Central memory CD8-positive, alpha-beta T cell (primary cell): ENCODE measurements around the gene ACCSL.

ENCODE experiments used
- ATAC-seq: fragments of 150-1000 bp; cut with Tn5 transposase; replicated peaks from 2 replicates; pipeline ENCODE4 v1.10.0; 2022; ENCODE audit warnings: mild to moderate bottlenecking, moderate FRiP score, moderate number of reproducible peaks; ENCODE audit not compliant: poor library complexity, severe bottlenecking; ENCODE audit errors: extremely low read depth
- DNase-seq, 2 donors: peaks; one replicate each; pipeline ENCODE4 v3.0.0; 2021; ENCODE audit warnings: low spot score in 2 of 2
- H3K27ac Mint-ChIP-seq: one replicate; pipeline ENCODE4 v1.8.0; 2022; ENCODE audit warnings: low read depth, mild to moderate bottlenecking, moderate library complexity, mixed read lengths
- H3K27me3 Mint-ChIP-seq: one replicate; pipeline ENCODE4 v1.8.0; 2022; ENCODE audit warnings: mixed read lengths
- H3K36me3 Mint-ChIP-seq: one replicate; pipeline ENCODE4 v1.8.0; 2022; ENCODE audit warnings: mild to moderate bottlenecking, moderate library complexity, mixed read lengths; ENCODE audit not compliant: insufficient read depth
- H3K4me1 Mint-ChIP-seq: one replicate; pipeline ENCODE4 v1.8.0; 2022; ENCODE audit warnings: mixed read lengths
- H3K4me3 Mint-ChIP-seq: one replicate; pipeline ENCODE4 v1.8.0; 2022; ENCODE audit warnings: mild to moderate bottlenecking, moderate library complexity, mixed read lengths
- H3K9me3 Mint-ChIP-seq: one replicate; pipeline ENCODE4 v1.8.0; 2022; ENCODE audit warnings: mixed read lengths

The ACCSL gene

DNA sequence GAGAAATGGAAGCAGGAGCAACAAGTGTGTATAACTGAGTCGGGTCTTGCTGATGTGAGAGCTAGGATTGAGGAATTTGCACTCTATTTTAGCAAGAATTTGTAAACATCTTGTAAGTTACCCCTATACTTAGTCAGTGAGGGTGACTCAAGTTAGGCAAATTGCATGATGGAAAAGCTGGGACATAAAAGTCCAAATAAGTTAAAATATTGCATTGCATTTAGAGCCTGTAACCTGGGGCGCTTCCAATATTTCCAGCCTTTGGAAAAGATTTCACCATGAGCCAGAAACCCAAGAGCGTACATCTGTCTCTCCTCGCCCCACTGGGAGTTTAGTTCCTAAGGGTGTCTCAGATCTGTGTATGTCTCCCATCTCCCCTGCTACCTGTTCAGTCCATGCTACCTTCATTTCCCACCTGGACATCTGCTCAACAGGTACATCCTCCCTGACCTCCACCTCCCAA, 37.0 kb upstream of the ACCSL start:
- DNase-seq = no peak
- H3K36me3 Mint-ChIP-seq = no peaks in the 10 kb centered on the region
- H3K27ac Mint-ChIP-seq = no peak overlapping the region
- H3K4me3 Mint-ChIP-seq = no peak overlapping the region
- no peak for ATAC-seq
- peaks cover 24% of the 10 kb centered on the region for H3K27me3 Mint-ChIP-seq
- no peaks in the 10 kb centered on the region for H3K9me3 Mint-ChIP-seq
- no peaks in the 10 kb centered on the region for H3K4me1 Mint-ChIP-seq

DNA sequence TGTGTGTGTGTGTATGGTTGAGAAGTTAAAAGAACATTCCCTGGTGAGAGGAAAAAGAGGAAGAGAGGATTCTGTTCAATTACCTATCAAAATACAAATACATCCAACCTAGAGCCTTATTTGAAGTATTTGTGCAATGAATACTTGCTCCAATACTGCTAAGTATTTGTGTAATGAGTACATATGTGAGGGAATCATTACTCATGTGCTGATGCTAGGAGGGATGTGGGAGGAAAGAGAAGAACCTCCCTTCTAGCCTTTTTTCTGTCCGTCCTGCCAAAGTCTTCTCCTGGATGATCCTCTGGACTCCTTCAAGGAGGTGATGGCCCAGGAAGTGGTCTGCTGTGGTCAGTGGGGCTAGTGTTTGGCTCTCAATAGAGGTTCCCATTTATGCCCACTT, 36.0 kb upstream of the ACCSL start:
- ATAC-seq = no peak
- H3K36me3 Mint-ChIP-seq = no peaks in the 10 kb centered on the region

DNA sequence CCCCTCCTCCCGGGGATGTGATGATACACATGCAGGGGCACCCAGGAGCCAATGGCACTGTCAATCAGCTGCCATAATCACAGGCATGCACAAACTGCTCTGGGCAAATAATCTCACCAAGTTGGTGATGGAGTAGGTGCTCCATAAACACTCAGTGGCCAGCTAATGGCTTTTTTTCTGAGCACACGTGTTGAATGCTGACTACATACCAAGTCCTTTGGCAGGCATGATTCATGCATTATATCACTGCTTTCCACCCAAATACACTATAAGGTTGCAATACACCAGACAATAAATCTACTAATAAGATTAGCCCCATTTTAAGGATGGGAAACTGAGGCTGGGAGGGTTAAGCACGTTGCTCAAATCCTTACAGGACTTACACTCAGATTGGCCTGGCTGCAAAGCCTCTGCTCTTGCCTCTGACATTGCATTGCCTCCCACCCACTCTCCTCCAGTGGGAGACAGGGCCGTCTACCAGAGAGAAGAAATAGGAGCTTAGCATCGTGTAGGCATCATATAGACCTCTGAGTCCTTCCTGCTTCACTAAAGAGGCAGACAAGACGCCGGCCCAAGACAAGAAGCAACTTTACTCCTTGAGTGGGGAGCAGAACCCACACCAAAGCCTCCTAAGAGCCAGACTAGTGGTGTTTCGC, 32.7 kb upstream of the ACCSL start:
- no peaks in the 10 kb centered on the region for H3K4me1 Mint-ChIP-seq
- ATAC-seq = no peak
- no peaks in the 10 kb centered on the region for H3K36me3 Mint-ChIP-seq
- no peak for DNase-seq
- H3K9me3 Mint-ChIP-seq = no peaks in the 10 kb centered on the region
- H3K27ac Mint-ChIP-seq = no peak overlapping the region
- H3K27me3 Mint-ChIP-seq = peaks cover 15% of the 10 kb centered on the region
- H3K4me3 Mint-ChIP-seq = no peak overlapping the region

More for the DNA sequence above, 36.0 kb upstream of the ACCSL start:
- Mint-ChIP-seq H3K27me3 (peaks cover 24% of the 10 kb centered on the region), H3K9me3 (no peaks in the 10 kb centered on the region), H3K27ac (no peak overlapping the region), H3K4me3 (no peak overlapping the region), H3K4me1 (no peaks in the 10 kb centered on the region)
- DNase-seq = no peak

DNA sequence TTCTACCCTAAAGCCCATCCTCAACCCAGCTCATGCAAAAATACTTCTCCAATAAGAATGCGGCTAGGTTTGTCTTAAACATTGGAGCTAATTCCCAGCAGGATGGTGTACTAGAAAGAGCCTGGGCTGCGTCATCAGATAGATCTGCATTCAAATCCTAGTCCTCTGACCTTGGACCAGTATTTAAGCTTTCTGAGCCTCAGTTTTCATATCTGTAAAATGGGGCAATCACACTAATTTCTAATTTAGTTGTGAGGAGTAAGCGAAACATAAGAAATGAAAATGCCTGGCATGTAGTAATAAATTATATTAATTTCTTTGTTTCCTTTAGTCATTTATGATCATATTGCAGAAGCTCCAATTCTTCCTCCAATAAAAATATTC, 32.2 kb upstream of the ACCSL start:
- Mint-ChIP-seq H3K36me3 (no peaks in the 10 kb centered on the region), H3K27ac (no peak overlapping the region), H3K4me1 (no peaks in the 10 kb centered on the region), H3K27me3 (peaks cover 11% of the 10 kb centered on the region), H3K4me3 (no peak overlapping the region), H3K9me3 (no peaks in the 10 kb centered on the region)
- no peak for DNase-seq
- ATAC-seq = no peak

DNA sequence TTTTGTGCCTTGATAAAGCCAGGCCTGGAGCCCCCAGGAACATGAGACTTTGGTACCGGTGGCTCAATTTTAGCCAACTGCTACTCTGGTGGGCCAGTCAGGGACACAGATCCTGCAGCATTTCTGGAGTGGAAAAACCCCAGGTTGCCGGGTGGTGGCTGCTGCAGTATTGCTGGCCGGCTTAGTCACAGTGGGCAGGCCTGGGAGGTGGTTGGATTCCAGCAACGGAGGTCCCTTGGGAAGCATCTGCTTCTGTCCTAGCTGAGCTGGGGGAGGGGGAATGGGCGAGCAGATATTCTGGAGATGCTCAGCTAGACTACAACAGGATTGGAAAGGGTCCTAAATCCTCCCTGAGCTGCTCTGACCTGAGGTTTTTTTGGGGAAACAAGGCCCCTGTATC, 31.6 kb upstream of the ACCSL start:
- Mint-ChIP-seq H3K9me3 (no peaks in the 10 kb centered on the region), H3K36me3 (no peaks in the 10 kb centered on the region), H3K4me1 (no peaks in the 10 kb centered on the region), H3K27ac (no peak overlapping the region), H3K27me3 (peaks cover 11% of the 10 kb centered on the region), H3K4me3 (no peak overlapping the region)
- ATAC-seq = no peak
- no peak for DNase-seq

DNA sequence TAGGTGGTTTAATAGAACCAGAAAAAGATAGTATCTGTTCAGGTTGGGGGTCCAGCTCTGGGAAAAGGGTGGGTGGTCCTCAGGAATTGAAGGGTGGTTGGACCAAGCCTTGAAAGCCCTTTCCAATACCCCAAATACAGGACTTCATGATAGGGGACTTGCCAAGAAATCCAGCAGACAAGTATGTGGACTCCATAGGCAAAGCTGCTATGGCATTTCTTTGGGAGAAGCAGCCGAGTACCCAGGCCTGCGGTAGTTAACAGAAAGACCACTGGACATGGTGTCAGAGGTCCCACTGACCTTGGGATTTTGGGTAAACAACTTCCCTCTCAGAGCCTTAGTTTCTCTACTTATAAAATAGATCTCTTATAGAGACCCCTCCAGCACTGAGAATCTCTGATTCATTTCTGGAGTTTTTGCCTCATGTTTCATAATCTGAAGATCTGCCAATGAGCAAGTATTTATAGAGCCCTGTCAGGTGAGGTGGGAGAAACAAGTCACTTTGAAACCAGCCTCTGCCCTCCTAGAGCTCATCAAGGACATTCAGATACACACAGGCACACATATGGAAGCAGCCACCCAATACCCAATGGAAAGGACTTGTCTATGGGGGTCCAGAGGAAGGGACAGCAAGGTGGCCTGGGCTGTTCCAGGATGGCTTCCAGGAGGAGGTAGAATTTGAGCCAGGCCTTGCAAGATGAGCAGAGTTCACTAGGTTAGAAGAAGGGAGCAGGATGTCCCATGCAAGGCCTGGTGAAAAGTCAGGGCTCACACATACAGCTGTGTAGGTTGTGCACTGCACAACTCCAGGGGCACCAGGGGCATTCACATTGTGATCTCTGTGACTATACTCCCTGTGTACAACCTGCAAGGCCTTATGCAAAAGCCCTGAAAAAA, 31.0 kb upstream of the ACCSL start:
- H3K27ac Mint-ChIP-seq = no peak overlapping the region
- H3K4me1 Mint-ChIP-seq = no peaks in the 10 kb centered on the region
- DNase-seq = no peak
- no peaks in the 10 kb centered on the region for H3K9me3 Mint-ChIP-seq
- no peak for ATAC-seq
- H3K36me3 Mint-ChIP-seq = no peaks in the 10 kb centered on the region
- H3K4me3 Mint-ChIP-seq = no peak overlapping the region
- H3K27me3 Mint-ChIP-seq = peaks cover 12% of the 10 kb centered on the region

DNA sequence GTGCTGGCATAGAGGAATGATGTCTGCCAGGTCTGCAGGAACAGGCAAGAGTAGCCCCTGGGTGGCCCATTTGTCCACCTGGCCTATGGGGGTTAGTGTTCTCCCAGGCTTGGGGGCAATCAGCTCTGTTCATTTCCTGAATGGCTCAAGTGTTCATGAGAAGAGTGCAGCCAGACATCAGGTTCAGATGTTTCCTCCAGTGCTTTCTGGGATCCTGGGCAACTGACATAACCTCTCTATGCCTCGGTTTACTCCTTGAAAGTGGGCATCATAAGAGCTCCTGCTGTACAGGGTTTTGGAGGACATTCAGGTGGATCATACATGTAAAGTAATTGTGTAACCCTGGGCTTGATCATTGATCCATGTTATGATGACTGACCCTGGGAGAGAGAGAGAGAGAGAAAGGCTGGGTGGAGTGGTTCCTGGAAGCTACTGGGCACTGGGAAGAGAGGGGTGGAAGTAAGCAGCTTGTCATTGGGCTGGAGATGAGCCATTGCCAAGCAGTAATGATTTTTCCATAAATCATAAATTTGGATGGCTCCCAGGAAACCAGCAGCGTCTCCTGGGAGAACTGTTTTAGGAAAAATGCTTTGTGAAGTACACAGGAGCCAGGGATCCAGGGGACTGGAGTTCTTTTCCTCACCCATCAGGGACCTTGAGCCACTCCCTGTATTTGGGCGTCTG, 30.2 kb upstream of the ACCSL start:
- no peak for DNase-seq
- H3K27ac Mint-ChIP-seq = no peak overlapping the region

DNA sequence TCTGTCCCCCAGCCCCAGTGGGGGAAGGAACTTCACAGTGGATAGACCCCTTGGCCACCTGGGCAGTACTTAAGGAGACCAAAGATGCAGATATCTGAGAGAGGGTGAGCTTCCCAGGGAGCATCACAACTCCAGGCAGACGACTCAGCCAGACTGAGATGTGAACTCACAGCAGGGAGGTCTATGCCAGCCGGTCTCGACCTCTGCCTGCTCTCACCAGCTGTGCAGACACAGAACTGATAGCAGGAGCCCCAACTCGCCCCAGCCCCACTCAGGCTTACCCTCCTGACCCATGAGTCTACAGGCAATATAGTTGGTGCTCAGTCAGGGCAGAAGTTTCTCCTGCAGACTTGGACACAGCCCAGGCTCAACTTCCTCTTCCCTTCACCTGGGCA, 29.7 kb upstream of the ACCSL start:
- ATAC-seq (no peak), DNase-seq (no peak)
- Mint-ChIP-seq H3K27me3 (peaks cover 25% of the 10 kb centered on the region), H3K4me3 (no peak overlapping the region), H3K36me3 (no peaks in the 10 kb centered on the region), H3K4me1 (no peaks in the 10 kb centered on the region), H3K27ac (no peak overlapping the region), H3K9me3 (no peaks in the 10 kb centered on the region)

More for the DNA sequence above, 30.2 kb upstream of the ACCSL start:
- Mint-ChIP-seq H3K4me3 (no peak overlapping the region), H3K27me3 (peaks cover 20% of the 10 kb centered on the region), H3K4me1 (no peaks in the 10 kb centered on the region), H3K36me3 (no peaks in the 10 kb centered on the region), H3K9me3 (no peaks in the 10 kb centered on the region)
- ATAC-seq = no peak

DNA sequence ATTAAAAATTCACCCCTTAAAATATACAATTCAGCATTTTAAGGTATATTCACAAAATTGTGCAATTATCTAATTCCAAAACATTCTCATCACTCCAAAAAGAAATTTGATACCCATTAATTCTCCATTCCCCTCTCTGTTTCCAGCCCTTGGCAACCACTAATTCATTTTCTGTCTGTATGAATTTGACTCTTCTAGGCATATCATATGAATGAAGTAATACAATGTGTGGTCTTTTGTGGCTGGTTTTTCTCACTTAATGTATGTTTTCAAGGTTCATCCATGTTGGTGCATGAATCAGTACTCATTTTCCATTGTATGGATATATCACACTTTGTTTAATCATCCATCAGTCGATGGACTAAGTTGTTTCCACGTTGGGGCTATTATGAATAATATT, 29.0 kb upstream of the ACCSL start:
- Mint-ChIP-seq H3K9me3 (no peaks in the 10 kb centered on the region), H3K4me1 (no peaks in the 10 kb centered on the region), H3K36me3 (no peaks in the 10 kb centered on the region), H3K4me3 (no peak overlapping the region), H3K27ac (no peak overlapping the region), H3K27me3 (peaks cover 32% of the 10 kb centered on the region)
- DNase-seq (no peak), ATAC-seq (no peak)

DNA sequence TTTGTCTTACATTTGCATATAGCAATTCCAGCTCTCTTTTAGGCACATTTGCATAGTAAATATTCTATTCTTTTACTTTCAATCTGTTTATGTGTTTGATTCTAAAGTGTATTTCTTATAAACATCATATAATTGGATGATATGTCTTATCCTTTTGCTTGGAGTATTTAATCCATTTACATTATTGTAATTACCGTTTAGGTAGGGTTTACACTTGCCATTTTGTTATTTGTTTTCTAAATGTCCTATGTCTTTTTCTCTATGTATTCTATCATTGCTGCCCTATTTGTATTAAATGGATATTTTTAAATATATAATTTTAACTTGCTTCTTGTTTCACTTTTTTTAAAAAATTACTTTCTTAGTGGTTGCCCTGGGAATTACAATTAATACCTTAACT, 22.8 kb upstream of the ACCSL start:
- no peak overlapping the region for H3K27ac Mint-ChIP-seq
- H3K4me3 Mint-ChIP-seq = no peak overlapping the region
- no peaks in the 10 kb centered on the region for H3K4me1 Mint-ChIP-seq
- peaks cover 89% of the 10 kb centered on the region for H3K27me3 Mint-ChIP-seq
- H3K9me3 Mint-ChIP-seq = peaks cover 6% of the 10 kb centered on the region
- no peaks in the 10 kb centered on the region for H3K36me3 Mint-ChIP-seq
- DNase-seq = no peak
- no peak for ATAC-seq

DNA sequence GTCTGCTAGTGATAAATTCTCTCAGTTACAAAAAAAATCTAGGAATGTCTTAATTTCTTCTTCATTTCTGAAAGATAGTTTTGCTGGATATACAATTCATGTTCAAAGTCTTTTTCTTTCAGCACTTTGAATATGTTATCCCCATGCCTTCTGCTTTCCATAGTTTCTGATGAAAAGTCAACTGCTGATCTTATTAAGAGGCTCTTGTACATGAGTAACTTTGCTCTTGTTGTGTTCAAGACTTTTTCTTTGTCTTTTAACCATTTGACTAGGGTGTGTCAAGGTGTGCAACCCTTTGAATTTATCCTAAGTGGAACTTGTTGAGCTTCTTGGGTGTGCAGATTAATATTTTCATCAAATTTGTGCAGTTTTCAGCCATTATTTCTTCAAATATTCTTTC, 22.1 kb upstream of the ACCSL start:
- Mint-ChIP-seq H3K9me3 (peaks cover 6% of the 10 kb centered on the region), H3K36me3 (no peaks in the 10 kb centered on the region), H3K4me3 (no peak overlapping the region), H3K4me1 (no peaks in the 10 kb centered on the region), H3K27ac (no peak overlapping the region), H3K27me3 (peaks cover 95% of the 10 kb centered on the region)
- DNase-seq (no peak), ATAC-seq (no peak)

DNA sequence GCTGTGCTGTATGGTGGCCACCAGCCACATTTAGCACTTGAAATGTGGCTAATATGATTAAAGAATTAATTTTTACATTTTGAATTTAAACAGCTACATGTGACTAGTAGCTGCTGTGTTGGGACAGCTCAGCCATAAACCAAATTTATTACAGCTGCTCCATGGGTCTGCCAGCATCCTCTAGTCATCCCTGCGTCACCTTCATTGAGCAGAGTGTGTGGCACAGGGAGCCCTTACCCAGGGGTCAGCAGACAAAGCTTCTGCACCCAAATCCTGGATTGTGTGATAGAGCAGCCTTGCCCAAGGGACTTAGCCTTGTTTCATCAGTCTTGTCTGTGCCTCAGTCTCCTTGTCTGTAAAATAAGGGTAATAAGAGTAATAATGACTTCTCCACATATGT, 19.4 kb upstream of the ACCSL start:
- H3K4me3 Mint-ChIP-seq = no peak overlapping the region
- peaks cover 95% of the 10 kb centered on the region for H3K27me3 Mint-ChIP-seq
- H3K36me3 Mint-ChIP-seq = peaks cover 2% of the 10 kb centered on the region
- DNase-seq (no peak), ATAC-seq (no peak)
- peaks cover 6% of the 10 kb centered on the region for H3K9me3 Mint-ChIP-seq
- no peak overlapping the region for H3K27ac Mint-ChIP-seq
- H3K4me1 Mint-ChIP-seq = no peaks in the 10 kb centered on the region
